Limb (tissue), 2 donors: ENCODE measurements around the gene CLBA1.

Source experiments
- DNase-seq, 2 donors: peaks; one replicate each; pipeline ENCODE4 v3.0.0-alpha.2; 2016; ENCODE audit errors: extremely low spot score in 2 of 2

CLBA1 gene

GRCh38 chr14:104968541-104969401 lies 16.8 kb upstream of the CLBA1 start:
- no peak for DNase-seq

- DNase-seq: no peak
These were observed 15.8 kb upstream of the CLBA1 start for GRCh38 chr14:104969741-104970230.

- DNase-seq: peak; percentile 48 to 49
These were observed 15.1 kb upstream of the CLBA1 start for GRCh38 chr14:104970231-104971068.

GRCh38 chr14:104971447-104972240 lies 13.9 kb upstream of the CLBA1 start:
- DNase-seq: no peak

- DNase-seq: no peak
These were observed 13.1 kb upstream of the CLBA1 start for GRCh38 chr14:104972301-104973134.

GRCh38 chr14:104973135-104973384 lies 12.5 kb upstream of the CLBA1 start:
- DNase-seq: peak in 1 of 2 donors; percentile 62

- DNase-seq: peak; percentile 75 to 82
These were observed 12.0 kb upstream of the CLBA1 start for GRCh38 chr14:104973385-104974145.

- no peak for DNase-seq
These were observed 11.4 kb upstream of the CLBA1 start for GRCh38 chr14:104974146-104974541.

- peak in 1 of 2 donors; percentile 21 for DNase-seq
These were observed 10.8 kb upstream of the CLBA1 start for GRCh38 chr14:104974665-104975390.

GRCh38 chr14:104975481-104976197 lies 9.9 kb upstream of the CLBA1 start:
- peak in 1 of 2 donors; percentile 25 for DNase-seq

GRCh38 chr14:104976198-104977007 lies 9.2 kb upstream of the CLBA1 start:
- DNase-seq: peak; percentile 55 to 84

GRCh38 chr14:104977008-104977680 lies 8.4 kb upstream of the CLBA1 start:
- peak in 1 of 2 donors; percentile 36 for DNase-seq

- peak; percentile 77 to 84 for DNase-seq
These were observed 7.6 kb upstream of the CLBA1 start, which contains the start of gene AHNAK2 for GRCh38 chr14:104977681-104978653. Gene AHNAK2 (minus strand): TSS chr14:104978374. CDS start chr14:104978237, 137 bp downstream.

- DNase-seq: peak in 1 of 2 donors; percentile 32
These were observed 6.6 kb upstream of the CLBA1 start for GRCh38 chr14:104978746-104979691.
